SHP77 (cell line): Measurements from ENCODE around the gene CYP4X1.
"Not testable (repeated sequence)": the region's sequence is repeated elsewhere in the genome, so short reads cannot be mapped to it uniquely, and the experiment has no call there.

Experiments used
- DNase-seq, 2 experiments: peaks; one replicate each; lab custom pipeline; 2025; lab: John Stamatoyannopoulos, UW

Gene CYP4X1

GRCh38 chr1:47069509-47069908 is 46.0 kb downstream of the CYP4X1 start:
- DNase-seq, result not testable (repeated sequence)

- peak; percentile 1 to 5 for DNase-seq
These were observed 65.9 kb downstream of the CYP4X1 start for GRCh38 chr1:47089356-47089755.

GRCh38 chr1:47091476-47091875 is 68.0 kb downstream of the CYP4X1 start:
- DNase-seq, result not testable (repeated sequence)
